D341Med (cell line): Measurements from ENCODE around the gene VPS33A.
A peak's percentile ranks its signal among the peaks of the same experiment; 100 is the strongest.
"Not testable (repeated sequence)": the region's sequence is repeated elsewhere in the genome, so short reads cannot be mapped to it uniquely, and the experiment has no call there.

Source experiments
- DNase-seq: peaks from one replicate; pipeline ENCODE4 v3.0.0; 2012; ENCODE audit warnings: low spot score

The VPS33A gene

DNA sequence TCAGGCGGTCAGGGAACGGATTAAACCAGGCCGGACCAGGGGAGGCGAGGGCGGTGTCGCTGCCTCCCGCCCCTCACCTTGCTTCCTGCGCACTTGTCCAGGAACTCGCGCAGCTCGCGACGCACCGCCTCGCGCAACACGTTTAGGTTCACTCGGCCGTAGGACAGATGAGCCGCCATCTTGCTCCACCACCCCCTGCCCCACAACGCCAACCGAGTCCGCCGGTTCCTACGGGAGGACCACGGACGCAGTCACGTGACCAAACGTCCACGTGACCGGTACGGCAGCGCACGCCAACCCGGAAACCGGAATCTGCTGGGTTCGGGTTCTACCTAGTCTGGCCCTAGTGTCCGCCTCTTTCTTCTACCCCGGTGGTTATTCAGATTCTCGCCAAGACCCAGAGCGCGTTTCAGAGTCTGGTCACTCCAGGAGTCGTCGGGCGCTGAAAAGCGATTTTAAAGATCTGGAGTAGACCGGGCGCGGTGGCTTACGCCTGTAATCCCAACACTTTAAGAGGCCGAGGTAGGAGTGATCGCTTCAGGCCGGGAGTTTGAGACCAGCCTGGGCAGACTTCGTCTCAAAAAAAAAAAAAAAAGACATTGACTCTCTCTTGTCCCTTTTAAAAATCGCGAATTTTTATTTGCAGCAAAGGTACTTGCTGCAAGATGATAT lies at the start of gene VPS33A:
Gene VPS33A (minus strand): TSS at position 265 of the 672 bp plus-strand sequence. CDS start 86 bp downstream, at position 179.
- peak; percentile 96 for DNase-seq

GRCh38 chr12:122312926-122313325 lies 46.6 kb upstream of the VPS33A start:
- DNase-seq: no peak

GRCh38 chr12:122311696-122312095 lies 45.4 kb upstream of the VPS33A start:
- no peak for DNase-seq

DNA sequence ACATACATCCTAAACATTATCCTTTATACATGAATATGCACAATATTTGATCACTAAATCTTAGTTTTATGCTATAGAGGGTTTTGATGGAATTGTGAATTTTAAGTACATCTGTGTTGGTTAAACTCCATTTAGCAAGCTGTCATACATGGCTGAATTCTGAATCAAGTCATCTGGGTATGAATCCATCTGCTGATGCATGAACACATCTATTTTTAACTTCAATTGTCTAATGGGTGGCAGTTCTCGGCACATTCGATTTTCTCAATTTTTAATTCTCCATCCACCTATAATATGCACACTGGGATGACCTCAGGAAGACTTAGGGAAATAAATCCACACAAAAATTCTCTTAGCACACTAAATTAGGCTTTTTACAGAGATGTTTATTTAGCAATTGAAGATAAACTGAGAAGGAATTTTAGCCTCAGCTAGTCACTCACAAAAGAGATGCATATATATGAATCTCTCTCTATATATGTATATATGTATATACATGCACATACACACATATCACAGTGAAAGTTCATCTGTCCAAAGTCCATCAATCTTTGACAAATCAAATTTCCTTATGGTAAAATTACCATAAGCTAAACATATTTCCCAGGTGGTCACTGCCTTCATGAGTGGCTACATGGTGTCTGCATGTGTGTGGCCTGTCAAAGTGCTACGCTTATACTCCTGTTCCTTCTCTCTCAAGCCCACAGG lies 44.5 kb upstream of the VPS33A start:
- no peak for DNase-seq

DNA sequence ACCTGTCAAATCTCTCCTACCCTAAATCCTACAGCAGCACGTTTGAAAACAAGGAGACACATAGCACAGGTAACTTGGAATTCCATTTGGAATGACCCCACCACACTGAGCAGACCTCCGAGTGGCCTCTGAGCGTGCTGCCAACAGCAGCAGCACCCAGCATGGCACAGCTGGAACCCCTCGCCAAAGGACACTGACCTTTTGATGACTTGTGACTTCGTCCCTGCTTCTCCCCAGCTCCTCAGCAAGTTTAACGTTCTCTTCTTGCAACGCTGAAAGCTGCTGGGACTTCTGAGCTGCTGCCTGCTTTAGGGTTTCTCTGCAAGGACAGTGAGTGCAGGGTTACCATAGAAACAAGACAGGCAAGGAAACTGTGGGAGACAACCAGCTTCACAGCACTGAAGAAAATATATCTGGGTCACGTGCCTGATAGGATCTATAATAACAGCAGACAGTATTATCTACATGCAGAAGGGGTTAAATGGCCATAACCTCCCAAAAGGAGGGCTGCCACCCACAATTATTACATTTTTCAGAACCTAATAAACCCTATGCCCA lies 43.3 kb upstream of the VPS33A start:
- no peak for DNase-seq

DNA sequence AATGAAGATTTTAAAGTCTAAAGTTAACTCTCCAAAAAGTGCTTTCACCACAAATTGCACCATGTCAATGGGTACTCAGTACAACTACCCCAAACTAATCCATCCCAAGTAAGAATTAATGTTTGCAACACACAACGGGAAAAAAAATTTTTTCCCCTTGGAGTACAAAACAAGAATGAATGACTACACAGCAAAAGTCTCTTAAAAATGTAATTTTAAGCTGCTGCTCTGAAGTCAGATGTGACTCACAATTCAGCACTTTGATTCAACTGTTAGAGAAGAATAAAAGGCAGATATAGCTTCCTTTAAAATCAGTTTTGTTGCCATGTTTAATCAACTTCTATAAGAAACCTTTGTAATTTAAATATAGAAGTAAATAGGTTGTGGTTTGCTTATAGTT lies 42.5 kb upstream of the VPS33A start:
- no peak for DNase-seq

DNA sequence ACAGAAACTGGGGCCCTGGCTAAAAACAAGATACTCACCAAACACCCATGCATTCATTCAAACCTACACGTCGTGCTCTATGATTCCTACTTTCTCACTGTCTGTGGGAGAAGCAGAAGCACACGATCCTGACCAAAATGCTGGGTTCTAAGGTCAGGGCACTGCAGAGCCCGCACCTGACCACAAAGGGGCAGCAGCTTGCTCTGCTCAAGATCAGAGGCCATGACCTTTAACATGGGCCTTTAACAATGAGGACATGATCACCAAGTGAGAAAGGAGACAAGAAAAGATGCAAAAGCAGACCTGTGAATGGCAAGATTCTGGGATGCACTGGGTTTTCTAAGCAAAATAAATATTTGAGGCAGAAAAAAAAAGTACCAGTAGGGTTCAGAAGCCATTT lies 40.1 kb upstream of the VPS33A start:
- DNase-seq: no peak

DNA sequence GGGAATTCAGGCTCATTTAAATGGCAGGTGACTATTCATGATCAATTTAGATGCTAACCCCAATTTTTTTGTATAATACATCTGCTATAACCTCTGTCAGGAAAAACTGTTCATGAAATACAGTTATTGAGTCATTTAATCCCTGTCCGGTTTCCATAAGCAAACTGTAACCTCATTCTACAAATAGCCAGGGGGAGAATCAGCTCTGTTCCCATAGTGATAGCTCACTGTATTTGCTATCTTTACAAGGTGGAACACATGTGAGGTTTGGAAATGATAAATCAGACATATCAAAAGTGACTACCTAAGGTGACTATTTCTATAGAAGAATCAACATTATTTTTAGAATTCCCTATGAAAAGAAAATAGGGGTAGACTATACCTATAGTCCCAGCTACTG lies 38.6 kb upstream of the VPS33A start:
- DNase-seq: no peak

- DNase-seq: no peak
Measured at GRCh38 chr12:122303068-122303467, 36.8 kb upstream of the VPS33A start.

DNA sequence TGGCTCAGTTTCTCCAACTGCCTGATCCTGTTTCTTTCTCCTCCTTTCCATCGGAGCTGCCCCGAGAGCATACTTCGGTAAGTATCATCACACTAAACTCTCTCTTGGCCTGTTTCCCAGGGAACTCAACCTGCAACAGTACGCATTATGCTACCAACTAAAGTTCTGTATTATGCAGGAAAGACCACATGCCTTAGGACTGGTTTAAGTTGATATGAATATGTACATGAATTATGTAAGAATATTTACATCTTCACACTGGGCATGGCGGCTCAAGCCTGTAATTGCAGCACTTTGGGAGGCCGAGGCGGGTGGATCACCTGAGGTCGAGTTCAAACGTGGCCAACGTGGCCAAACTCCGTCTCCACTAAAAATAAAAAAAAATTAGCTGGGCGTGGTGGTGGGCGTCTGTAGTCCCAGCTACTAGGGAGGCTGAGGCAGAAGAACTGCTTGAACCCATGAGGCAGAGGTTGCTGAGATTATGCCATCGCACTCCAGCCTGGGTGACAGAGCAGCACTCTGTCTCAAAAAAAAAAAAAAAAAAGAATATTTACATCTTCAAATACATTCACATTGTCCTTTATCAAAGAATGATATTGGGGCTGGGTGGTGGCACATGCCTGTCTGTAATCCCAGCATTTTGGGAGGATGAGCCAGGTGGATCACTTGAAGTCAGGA lies 31.9 kb upstream of the VPS33A start:
- DNase-seq: no peak

GRCh38 chr12:122297494-122297893 lies 31.2 kb upstream of the VPS33A start:
- no peak for DNase-seq

- DNase-seq: no peak
Measured at GRCh38 chr12:122295877-122296276, 29.6 kb upstream of the VPS33A start.

DNA sequence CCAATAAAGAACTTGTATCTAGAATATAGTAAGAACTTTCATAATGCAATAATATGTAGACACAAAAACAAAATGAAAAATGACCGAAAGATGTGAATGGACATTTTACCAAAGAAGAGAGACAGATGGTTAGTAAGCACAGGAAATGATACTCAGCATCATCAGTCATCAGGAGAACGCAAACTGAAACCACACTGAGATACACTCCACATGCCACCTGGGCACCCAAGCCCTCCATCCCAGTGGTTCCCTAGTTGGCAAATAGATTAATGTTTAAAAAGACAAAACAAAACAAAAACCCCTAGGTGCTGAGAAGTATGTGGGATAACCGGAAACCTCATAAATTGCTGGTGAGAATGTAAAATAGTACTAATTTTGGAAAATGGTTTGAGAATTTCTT lies 26.8 kb upstream of the VPS33A start:
- no peak for DNase-seq

DNA sequence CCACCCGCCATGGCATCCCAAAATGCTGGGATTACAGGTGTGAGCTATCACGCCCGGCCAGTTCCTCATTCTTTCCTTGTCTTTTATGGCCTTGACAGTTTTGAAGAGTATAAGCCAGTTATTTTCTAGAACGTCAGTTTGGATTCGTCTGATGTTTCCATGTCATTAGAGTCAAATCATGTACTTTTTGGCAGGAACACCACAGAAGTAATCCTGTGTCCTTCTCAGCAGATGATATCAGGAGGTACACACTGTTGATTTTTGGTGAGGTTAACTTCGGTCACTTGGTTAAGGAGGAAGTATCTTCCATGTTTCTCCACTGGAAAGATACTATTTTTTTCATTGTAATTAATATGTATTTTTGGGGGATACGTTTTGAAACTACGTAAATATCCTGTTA lies 25.1 kb upstream of the VPS33A start:
- DNase-seq: no peak

- DNase-seq: no peak
Measured at GRCh38 chr12:122283680-122284079, 17.4 kb upstream of the VPS33A start.

GRCh38 chr12:122282061-122282460 lies 15.8 kb upstream of the VPS33A start:
- DNase-seq: peak; percentile 34

- no peak for DNase-seq
Measured at GRCh38 chr12:122276242-122276641, 9.9 kb upstream of the VPS33A start.

DNA sequence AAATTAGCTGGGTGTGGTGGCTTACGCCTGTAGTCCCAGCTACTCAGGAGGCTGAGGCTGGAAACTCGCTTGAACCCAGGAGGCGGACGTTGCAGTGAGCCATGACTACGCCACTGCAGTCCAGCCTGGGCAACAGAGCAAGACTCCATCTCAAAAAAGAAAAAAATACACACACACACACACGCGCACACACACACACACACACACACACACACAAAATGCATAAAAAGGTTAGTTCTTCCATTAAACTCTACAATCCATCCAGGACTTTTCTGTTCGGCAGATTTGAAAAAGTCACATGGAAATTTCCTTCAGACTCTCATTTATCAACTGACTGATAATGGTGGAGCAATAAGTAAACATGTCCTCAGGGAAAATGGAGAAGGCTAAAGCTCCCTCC lies 9.2 kb upstream of the VPS33A start:
- no peak for DNase-seq

- DNase-seq: no peak
Measured at GRCh38 chr12:122265886-122266229, 436 bp downstream of the VPS33A start.

DNA sequence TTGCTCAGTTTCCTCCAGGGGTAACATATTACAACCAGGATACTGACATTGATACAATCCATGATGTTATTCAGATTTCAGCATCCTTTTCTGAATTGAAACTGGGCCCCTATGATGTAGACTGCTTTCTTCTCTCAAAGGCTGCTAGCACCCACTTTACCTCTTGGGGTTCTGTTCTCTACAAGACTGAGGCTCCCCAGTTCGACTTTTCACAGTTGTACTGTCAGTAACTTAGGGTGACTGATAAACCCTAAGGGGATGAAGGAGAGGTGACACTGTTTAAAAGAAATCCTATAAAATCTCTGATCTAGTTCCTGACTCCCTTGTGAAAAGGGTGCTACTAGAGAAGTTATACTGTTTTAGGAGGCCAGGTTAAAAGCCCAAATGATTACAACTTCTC lies 818 bp downstream of the VPS33A start:
- no peak for DNase-seq

GRCh38 chr12:122260735-122261134 lies 5.6 kb downstream of the VPS33A start:
- DNase-seq: not testable (repeated sequence)

- not testable (repeated sequence) for DNase-seq
Measured at GRCh38 chr12:122258939-122259338, 7.4 kb downstream of the VPS33A start.

DNA sequence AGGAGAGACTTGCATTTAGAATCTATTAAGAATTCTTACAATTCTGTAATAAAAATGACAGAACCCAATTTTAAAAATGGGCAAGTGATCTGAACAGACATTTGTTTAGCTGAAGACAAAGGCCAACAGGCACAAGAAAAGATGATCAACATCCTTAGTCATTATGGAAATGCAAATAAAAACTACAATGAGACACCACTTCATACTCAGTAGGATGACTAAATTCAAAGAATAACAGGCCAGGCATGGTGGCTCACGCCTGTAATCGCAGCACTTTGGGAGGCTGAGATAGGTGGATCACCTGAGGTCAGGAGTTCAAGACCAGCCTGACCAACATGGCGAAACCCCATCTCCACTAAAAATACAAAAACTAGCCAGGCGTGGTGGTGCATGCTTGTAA lies 7.8 kb downstream of the VPS33A start:
- not testable (repeated sequence) for DNase-seq
